Stomach (tissue), 4 donors: ENCODE results near the gene ARMC3.

Source experiments
- POLR2A ChIP-seq, 4 donors: fragments of 450-650 bp; IDR thresholded peaks; one replicate each; pipeline ENCODE4 v1.6.1; 2016; ENCODE audit warnings: antibody characterized with exemption in 4 of 4, control low read depth in 2 of 4, mild to moderate bottlenecking in 1 of 4, moderate library complexity in 1 of 4
- POLR2AphosphoS5 ChIP-seq, 3 donors: sonication (generic); formaldehyde crosslinking; IDR thresholded peaks; one replicate each; pipeline ENCODE4 v1.6.1; 2016; ENCODE audit warnings: antibody characterized with exemption in 3 of 3
- TF ChIP-seq, protein P1 (sequence below), 7 experiments: fragments of 450-650 bp in 4 of 7; fragments of 200-600 bp in 3 of 7; sonication (generic) in 3 of 7; IDR thresholded peaks; one replicate each; pipeline ENCODE4 v1.5.1; 2016 to 2019; ENCODE audit warnings: antibody characterized with exemption in 7 of 7, control low read depth in 2 of 7, mild to moderate bottlenecking in 1 of 7

DNA sequence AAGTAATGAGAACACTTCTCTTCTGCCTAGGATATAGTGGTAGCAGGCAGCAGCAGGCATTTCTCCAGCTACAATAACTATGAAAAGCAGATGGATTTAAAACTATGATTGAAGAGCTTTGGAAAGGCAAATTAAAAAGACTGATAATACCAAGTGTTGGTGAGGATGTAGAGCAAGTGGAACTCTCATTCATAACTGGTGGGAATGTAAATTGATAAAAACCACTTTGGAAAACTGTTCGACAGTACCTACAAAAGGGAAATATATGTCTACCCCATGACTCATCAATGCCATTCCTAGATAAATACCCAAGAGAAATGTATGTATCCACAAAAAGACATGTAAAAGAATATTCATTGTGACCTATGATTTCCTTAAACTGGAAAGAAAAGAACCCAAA is 14.6 kb downstream of the ARMC3 start:
- no peak for TF ChIP-seq POLR2A (IDR thresholded peaks at IDR 0.05)
- TF ChIP-seq, protein P1, sequence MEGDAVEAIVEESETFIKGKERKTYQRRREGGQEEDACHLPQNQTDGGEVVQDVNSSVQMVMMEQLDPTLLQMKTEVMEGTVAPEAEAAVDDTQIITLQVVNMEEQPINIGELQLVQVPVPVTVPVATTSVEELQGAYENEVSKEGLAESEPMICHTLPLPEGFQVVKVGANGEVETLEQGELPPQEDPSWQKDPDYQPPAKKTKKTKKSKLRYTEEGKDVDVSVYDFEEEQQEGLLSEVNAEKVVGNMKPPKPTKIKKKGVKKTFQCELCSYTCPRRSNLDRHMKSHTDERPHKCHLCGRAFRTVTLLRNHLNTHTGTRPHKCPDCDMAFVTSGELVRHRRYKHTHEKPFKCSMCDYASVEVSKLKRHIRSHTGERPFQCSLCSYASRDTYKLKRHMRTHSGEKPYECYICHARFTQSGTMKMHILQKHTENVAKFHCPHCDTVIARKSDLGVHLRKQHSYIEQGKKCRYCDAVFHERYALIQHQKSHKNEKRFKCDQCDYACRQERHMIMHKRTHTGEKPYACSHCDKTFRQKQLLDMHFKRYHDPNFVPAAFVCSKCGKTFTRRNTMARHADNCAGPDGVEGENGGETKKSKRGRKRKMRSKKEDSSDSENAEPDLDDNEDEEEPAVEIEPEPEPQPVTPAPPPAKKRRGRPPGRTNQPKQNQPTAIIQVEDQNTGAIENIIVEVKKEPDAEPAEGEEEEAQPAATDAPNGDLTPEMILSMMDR (IDR thresholded peaks at IDR 0.05): no peak
- no peak for TF ChIP-seq POLR2AphosphoS5 (IDR thresholded peaks at IDR 0.05)
